Smooth muscle cell (in vitro differentiated cells): ENCODE measurements around the gene PLSCR1. TPM values are rescaled to one million over a fixed set of nuclear protein-coding genes. Genes with fewer than 3 reads are reported as not detected.

Source experiments
- DNase-seq: peaks from one replicate; lab custom pipeline; 2025; ENCODE audit not compliant: unreplicated experiment; lab: John Stamatoyannopoulos, UW
- H2AFZ ChIP-seq: fragments of 200-600 bp; sonication (generic); 2 replicates; pipeline ENCODE4 v1.6.0; 2016; ENCODE audit warnings: antibody characterized with exemption, low read depth, mild to moderate bottlenecking
- H3F3A ChIP-seq: fragments of 200-600 bp; sonication (generic); 2 replicates; pipeline ENCODE4 v1.6.0; 2017; ENCODE audit warnings: antibody characterized with exemption, low read depth
- H3K27ac ChIP-seq: fragments of 200-600 bp; sonication (generic); 2 replicates; pipeline ENCODE4 v1.5.1; 2016; ENCODE audit warnings: low read depth, mild to moderate bottlenecking
- H3K27me3 ChIP-seq: fragments of 200-600 bp; sonication (generic); 2 replicates; pipeline ENCODE4 v1.6.1; 2016; ENCODE audit warnings: low read depth, mild to moderate bottlenecking
- H3K36me3 ChIP-seq: fragments of 200-600 bp; sonication (generic); 2 replicates; pipeline ENCODE4 v1.5.1; 2016; ENCODE audit warnings: low read depth
- H3K4me1 ChIP-seq: fragments of 200-600 bp; sonication (generic); 2 replicates; pipeline ENCODE4 v1.5.1; 2016; ENCODE audit warnings: low read depth
- H3K4me2 ChIP-seq: fragments of 200-600 bp; sonication (generic); 2 replicates; pipeline ENCODE4 v1.6.0; 2016; ENCODE audit warnings: mild to moderate bottlenecking
- H3K4me3 ChIP-seq: fragments of 200-600 bp; sonication (generic); 2 replicates; pipeline ENCODE4 v1.5.1; 2016; ENCODE audit warnings: mild to moderate bottlenecking
- H3K79me2 ChIP-seq: fragments of 200-600 bp; sonication (generic); 2 replicates; pipeline ENCODE4 v1.6.0; 2016; ENCODE audit warnings: low read depth, mild to moderate bottlenecking
- H3K9ac ChIP-seq: fragments of 200-600 bp; sonication (generic); 2 replicates; pipeline ENCODE4 v1.6.0; 2016; ENCODE audit warnings: low read depth
- H3K9me3 ChIP-seq: fragments of 200-600 bp; sonication (generic); replicated peaks from 2 replicates; pipeline ENCODE4 v1.5.1; 2016; ENCODE audit warnings: low read depth
- H4K20me1 ChIP-seq: fragments of 200-600 bp; sonication (generic); 2 replicates; pipeline ENCODE4 v1.6.0; 2016; ENCODE audit warnings: low read depth
- WGBS: methylation state at CpG from one replicate; pipeline ENCODE4 v1.1.7; 2016; ENCODE audit warnings: low lambda C conversion rate; 5-methylcytosine and 5-hydroxymethylcytosine counted together
- polyA plus RNA-seq: library from polyadenylated mRNA; unstranded; fragments of >200 nt; fragmentation: Nextera tagmentation; extraction: Ambion mirVana; gene quantifications from 2 replicates; pipeline ENCODE4 v1.2.1, GENCODE V29; 2016
- total RNA-seq: library from RNA; depleted of rRNA; stranded (reverse); fragments of >200 nt; gene quantifications from 2 replicates; pipeline ENCODE4 v1.2.3, GENCODE V29; 2014
- TF ChIP-seq, protein P1 (sequence below): fragments of 200-600 bp; sonication (generic); IDR thresholded peaks from 2 replicates; pipeline ENCODE4 v1.5.1; 2017; ENCODE audit warnings: borderline replicate concordance, mild to moderate bottlenecking, antibody characterized with exemption; ENCODE audit not compliant: insufficient read depth, poor library complexity, severe bottlenecking

Gene PLSCR1
- total and polyA plus RNA-seq, 2 experiments from 2014 or later = 21.6 to 36.7 TPM

DNA sequence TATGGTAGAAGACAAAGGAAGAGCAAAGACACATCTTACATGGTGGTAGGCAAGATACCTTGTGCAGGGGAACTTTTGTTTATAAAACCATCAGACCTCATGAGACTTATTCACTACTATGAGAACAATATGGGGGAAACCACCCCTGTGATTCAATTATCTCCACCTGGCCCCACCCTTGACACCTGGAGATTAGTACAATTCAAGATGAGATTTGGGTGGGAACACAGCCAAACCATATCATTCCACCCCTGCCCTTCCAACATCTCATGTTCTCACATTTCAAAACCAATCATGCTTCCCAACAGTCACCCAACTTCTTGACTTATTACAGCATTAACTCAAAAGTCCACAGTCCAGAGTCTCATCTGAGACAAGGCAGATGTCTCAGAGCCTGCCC, 21.7 kb upstream of the PLSCR1 start:
- no peaks in the 10 kb centered on the region for H3K27me3 ChIP-seq
- no peaks in the 10 kb centered on the region for H3K79me2 ChIP-seq
- H3K4me3 ChIP-seq = no peak overlapping the region
- no peaks in the 10 kb centered on the region for H3K4me1 ChIP-seq
- H2AFZ ChIP-seq = no peak overlapping the region
- no peak overlapping the region for H3K4me2 ChIP-seq
- H4K20me1 ChIP-seq = no peaks in the 10 kb centered on the region
- H3K27ac ChIP-seq = no peak overlapping the region
- H3K9me3 ChIP-seq = no peaks in the 10 kb centered on the region
- no peaks in the 10 kb centered on the region for H3K36me3 ChIP-seq
- DNase-seq = no peak
- no peak overlapping the region for H3K9ac ChIP-seq
- no peaks in the 10 kb centered on the region for H3F3A ChIP-seq
- TF ChIP-seq, protein P1, sequence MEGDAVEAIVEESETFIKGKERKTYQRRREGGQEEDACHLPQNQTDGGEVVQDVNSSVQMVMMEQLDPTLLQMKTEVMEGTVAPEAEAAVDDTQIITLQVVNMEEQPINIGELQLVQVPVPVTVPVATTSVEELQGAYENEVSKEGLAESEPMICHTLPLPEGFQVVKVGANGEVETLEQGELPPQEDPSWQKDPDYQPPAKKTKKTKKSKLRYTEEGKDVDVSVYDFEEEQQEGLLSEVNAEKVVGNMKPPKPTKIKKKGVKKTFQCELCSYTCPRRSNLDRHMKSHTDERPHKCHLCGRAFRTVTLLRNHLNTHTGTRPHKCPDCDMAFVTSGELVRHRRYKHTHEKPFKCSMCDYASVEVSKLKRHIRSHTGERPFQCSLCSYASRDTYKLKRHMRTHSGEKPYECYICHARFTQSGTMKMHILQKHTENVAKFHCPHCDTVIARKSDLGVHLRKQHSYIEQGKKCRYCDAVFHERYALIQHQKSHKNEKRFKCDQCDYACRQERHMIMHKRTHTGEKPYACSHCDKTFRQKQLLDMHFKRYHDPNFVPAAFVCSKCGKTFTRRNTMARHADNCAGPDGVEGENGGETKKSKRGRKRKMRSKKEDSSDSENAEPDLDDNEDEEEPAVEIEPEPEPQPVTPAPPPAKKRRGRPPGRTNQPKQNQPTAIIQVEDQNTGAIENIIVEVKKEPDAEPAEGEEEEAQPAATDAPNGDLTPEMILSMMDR = no peak

DNA sequence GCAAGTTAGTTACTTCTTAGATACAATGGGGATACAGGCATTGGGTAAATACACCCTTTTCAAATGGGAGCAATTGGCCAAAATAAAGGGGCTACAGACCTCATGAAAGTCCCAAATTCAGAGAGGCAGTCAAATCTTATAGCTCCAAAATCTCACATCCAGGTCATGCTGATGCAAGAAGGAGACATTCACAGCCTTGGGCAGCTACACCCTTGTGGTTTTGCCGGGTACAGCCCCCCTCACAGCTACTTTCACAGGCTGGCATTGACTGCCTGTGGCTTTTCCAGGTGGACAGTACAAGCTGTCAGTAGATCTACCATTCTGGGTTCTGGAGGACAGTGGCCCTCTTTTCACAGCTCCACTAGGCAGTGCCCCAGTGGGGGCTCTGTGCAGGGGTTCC, 17.5 kb upstream of the PLSCR1 start:
- Histone ChIP-seq H4K20me1 (no peaks in the 10 kb centered on the region), H2AFZ (no peak overlapping the region), H3K4me3 (no peak overlapping the region), H3K27ac (no peak overlapping the region), H3K36me3 (no peaks in the 10 kb centered on the region), H3K9me3 (no peaks in the 10 kb centered on the region), H3K27me3 (no peaks in the 10 kb centered on the region), H3K4me2 (no peak overlapping the region), H3F3A (no peaks in the 10 kb centered on the region), H3K9ac (no peak overlapping the region), H3K4me1 (no peaks in the 10 kb centered on the region), H3K79me2 (no peaks in the 10 kb centered on the region)
- WGBS = 95% methylated on average over 1 of the region's 1 CpG
- TF ChIP-seq, protein P1 = no peak
- DNase-seq = no peak

DNA sequence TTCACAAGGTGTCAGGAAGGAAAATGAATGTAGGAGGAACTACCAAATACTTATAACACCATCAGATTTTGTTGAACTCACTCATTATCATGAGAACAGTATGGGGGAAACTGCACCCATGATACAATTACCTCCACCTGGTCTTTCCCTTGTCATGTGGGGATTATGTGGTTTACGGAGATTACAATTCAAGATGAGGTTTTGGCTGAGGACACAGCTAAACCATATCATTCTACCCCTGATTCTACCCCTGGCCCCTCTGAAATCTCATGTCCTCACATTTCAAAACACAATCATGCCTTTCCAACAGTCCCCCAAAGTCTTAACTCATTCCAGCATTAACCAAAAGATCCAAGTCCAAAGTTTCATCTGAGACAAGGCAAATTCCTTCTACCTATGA, 17.1 kb upstream of the PLSCR1 start:
- TF ChIP-seq, protein P1 = no peak
- 100% methylated on average over 1 of the region's 1 CpG for WGBS
- no peaks in the 10 kb centered on the region for H3K36me3 ChIP-seq

DNA sequence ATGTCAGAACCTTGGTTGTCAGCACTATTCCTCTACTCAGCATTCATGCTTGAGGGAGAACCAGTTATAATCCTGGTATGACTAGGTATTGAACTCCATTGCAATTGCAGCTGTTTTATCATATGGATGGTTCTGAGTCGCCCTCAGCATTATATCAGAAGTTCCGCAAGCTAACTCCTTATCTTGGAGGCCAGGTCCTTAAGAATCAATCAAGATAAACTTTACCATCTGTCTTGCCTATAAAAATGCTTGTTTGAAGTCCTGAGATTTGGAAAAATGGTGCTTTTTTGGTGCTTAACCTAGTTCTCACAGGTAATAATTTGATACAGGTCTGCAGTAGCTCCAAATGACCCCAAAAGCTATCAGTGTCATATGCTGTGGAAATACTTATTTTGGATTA, 16.3 kb upstream of the PLSCR1 start:
- Histone ChIP-seq H3K27me3 (no peaks in the 10 kb centered on the region), H3K4me3 (no peak overlapping the region), H3K27ac (no peak overlapping the region), H3K4me1 (no peaks in the 10 kb centered on the region), H3K79me2 (no peaks in the 10 kb centered on the region), H4K20me1 (no peaks in the 10 kb centered on the region), H3K9me3 (no peaks in the 10 kb centered on the region), H3K9ac (no peak overlapping the region), H3F3A (no peaks in the 10 kb centered on the region), H2AFZ (no peak overlapping the region), H3K4me2 (no peak overlapping the region), H3K36me3 (no peaks in the 10 kb centered on the region)
- WGBS = 90% methylated on average over 2 of the region's 2 CpGs
- no peak for DNase-seq
- TF ChIP-seq, protein P1 = no peak

More for the DNA sequence above, 17.1 kb upstream of the PLSCR1 start:
- no peak for DNase-seq
- H2AFZ ChIP-seq = no peak overlapping the region
- H4K20me1 ChIP-seq = no peaks in the 10 kb centered on the region
- no peak overlapping the region for H3K4me3 ChIP-seq
- no peaks in the 10 kb centered on the region for H3K27me3 ChIP-seq
- H3K27ac ChIP-seq = no peak overlapping the region
- no peak overlapping the region for H3K4me2 ChIP-seq
- H3K9ac ChIP-seq = no peak overlapping the region
- H3K79me2 ChIP-seq = no peaks in the 10 kb centered on the region
- H3K9me3 ChIP-seq = no peaks in the 10 kb centered on the region
- no peaks in the 10 kb centered on the region for H3K4me1 ChIP-seq
- H3F3A ChIP-seq = no peaks in the 10 kb centered on the region
